HG03521 (cell line): ENCODE measurements around the gene ACSBG1.
"Not testable (repeated sequence)": the region's sequence is repeated elsewhere in the genome, so short reads cannot be mapped to it uniquely, and the experiment has no call there.

ENCODE experiments used
- ATAC-seq: cut with Tn5 transposase; IDR thresholded peaks from one replicate; pipeline ENCODE4 v1.9.1; 2021; ENCODE audit warnings: mild to moderate bottlenecking, moderate library complexity; ENCODE audit not compliant: unreplicated experiment

Gene ACSBG1

DNA sequence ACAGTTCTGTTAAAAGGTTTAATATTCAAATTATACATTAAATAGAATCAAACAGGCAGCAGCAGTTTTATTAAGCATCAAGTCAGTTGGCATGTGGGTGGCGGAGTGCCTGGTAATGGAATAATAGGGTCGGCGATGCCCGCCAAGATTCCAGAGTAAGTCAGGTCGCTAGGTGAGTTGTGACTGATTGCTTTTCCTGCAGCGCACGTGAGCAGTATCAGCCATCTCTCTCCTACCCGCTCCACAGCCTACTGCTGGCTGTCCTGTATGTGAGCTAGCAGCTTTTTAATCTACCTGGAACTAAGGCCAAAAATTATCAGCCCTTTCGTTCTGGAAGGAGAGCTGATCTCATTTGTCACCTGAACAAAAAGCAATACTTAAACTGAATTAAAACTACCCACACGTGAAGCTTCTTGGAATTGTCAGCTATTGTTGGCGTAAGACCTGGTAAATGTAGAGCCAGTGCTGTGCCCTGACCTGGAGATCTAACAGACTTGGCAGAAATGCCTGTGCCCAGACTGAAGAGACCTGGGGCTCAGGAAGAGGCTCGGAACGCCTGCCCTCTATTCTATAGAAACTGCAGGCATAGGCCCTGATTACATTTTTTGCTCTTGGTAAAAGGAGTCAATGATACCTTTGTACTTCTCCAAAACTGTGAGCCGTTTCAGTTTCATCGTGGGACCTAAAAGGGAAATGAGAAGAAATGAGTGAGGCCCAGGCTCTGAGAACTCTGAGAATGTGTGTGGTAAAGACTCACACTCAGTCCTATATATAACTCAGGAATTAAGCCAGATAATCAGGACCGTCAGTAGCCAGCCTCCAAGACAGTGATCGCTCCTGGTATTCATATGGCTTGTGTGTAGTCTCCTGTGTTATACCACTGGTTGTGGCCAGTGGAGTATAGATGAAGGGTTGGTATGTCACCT is 63.3 kb downstream of the ACSBG1 start:
- peak; percentile 52 for ATAC-seq

DNA sequence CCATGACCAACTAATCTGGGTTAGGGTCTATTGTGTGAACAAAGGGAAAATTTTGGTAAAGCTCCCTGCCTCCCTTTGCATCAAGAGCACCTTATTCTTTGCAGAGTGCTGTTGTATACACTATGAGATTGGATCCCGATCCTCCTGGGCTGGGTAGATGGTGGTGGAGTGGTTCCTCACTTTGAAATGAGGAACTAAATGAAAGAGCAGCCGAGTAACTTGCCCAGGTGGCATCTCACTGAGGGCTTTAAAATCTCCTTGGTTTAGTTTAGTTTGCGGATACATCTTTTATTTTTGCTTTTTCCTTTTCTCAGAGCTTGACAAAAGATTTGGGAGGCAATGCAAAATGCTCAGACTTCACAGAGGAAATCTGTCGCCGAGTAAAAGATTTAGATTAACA is 65.8 kb downstream of the ACSBG1 start:
- no peak for ATAC-seq

DNA sequence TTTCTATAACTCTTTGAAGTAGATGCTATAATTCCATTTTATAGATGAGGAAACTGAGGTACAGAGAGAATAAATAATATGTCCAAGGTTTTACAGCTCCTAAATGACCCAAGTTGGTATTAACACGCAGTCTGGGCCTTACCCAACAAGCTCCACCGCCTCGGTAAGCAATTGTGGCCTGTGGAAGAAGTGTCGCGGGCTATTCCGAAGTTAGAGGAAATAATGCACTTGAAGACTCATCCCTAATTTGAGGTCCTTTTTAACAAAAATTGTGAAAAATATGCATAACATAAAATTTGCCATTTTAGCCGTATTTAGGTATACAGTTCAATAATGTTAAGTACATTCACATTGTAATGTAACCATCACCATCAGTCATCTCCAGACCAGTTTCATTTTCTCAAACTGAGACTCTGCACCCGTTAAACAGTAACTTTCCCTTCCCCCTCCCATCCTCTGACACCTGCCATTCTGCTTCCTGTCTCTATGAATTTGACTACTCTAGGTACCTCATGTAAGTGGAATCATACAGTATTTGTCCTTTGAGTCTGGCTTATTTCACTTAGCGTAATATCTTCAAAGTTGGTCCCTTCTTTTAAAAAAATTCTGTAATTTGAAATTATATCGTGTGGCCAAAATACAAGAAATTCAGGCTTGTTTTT is 67.0 kb downstream of the ACSBG1 start:
- ATAC-seq, result peak; percentile 65

DNA sequence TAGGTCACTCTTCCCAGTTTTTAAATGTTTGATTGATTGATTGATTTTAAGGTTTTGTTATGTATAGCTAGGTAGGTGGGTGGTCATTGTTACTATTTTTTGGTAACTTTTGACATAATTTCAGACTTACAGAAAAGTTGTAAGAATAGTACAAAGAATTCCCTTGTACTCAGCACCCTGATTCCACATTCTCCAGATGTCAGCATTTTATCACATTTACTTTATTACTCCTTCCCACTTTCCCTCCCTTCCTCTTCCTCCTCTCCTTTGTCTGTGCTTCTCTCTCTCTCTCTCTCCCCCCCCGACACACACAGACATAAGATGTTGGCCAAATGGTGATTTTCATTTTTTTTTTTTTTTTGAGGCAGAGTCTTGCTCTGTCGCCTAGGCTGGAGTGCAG is 70.4 kb downstream of the ACSBG1 start:
- ATAC-seq, result no peak

DNA sequence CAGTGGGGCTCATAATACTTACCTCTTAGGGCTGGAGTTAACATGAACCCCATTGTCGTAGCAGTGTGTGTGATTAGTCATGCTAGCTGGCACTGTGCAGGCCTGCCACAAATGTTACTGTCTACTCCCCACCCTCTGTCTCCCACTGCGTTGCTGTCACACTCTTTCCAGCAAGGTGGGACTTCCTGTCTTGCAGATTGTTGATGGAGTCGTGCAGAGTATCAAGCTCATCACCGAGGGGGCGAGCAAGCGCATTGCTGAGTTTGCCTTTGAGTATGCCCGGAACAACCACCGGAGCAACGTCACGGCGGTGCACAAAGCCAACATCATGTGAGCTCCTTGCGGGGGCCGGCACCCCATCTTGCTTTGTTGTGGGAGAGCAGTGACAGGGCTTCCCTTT is 72.3 kb downstream of the ACSBG1 start:
- ATAC-seq, result no peak

DNA sequence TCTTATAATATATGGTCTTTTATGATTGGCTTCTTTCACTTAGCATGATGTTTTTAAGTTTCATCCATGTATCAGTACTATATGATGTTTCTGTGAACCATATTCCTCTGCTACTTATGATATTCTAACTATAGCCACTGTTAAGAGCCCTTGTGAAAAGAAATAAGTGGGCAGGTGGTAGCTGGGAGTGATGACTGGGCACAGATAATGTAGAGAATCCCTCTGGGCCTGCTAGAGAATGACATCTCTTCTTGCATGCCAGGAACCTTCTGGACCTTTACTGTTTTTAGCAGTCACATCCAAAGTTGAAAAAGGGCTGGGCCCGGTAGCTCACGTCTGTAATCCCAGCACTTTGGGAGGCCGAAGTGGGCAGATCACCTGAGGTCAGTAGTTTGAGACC is 75.0 kb downstream of the ACSBG1 start:
- no peak for ATAC-seq

DNA sequence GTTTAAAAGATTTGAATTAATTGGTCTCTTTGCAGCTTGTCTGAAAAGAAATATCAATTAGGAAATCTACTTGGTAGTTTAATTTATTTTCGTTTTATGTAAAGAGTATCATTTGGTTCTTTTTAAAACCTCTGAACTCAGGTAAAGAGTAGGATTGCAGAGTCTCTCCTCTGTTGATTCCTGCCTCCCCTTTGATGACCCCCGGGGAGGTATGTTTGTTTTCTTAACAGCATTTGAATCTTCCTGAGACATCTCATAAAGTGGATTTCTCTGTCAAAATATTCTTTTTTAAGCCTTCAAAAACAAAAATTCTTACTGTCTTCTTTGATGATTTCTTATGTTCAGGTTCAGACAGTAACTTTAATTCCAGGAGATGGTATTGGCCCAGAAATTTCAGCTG is 77.2 kb downstream of the ACSBG1 start:
- ATAC-seq, result no peak

DNA sequence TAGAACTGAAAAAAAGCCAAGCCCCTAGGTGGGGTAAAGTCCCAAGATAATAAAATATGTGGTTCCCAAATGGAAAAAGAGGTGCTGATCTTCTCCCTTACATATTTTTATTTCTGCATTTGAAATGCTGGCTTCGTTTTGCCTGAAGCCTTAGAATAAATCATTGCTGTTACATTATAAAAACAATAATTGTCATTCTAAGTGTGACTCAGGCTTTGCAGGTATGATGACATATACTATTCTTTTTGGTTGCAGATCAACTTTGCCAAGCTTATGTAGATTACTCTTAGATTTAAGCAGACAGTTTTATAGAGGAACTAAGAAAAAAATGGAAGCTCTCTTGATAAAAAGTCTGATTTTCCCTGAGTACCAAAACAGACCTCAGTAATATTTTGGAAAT is 77.7 kb downstream of the ACSBG1 start:
- ATAC-seq, result no peak

DNA sequence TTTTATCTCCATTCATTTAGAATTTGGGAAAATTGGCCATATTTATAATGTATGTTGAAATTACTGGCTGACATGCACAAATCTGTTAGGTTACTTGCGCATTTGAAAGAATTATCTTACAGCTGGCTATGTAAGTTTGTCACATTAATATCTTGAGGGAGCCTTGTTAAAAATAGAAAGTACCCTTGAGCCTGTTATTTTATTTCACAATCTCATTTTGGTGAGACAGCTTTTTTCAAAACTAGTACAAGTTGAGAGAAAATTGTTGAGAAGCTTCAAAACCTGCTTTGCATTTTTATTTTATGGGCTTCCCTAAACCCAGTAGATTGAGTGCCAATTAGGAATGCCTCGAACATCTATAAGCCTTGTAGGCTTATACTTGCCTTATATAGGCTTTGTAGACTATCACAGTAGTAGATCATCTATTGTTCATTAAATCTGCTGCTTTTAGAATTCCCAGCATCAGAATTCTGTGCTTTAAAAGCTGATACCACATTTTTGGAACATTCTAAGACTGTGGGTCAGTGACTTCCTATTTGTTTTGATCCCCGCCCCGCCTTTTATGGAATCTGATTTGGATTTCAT is 78.9 kb downstream of the ACSBG1 start:
- ATAC-seq, result no peak

DNA sequence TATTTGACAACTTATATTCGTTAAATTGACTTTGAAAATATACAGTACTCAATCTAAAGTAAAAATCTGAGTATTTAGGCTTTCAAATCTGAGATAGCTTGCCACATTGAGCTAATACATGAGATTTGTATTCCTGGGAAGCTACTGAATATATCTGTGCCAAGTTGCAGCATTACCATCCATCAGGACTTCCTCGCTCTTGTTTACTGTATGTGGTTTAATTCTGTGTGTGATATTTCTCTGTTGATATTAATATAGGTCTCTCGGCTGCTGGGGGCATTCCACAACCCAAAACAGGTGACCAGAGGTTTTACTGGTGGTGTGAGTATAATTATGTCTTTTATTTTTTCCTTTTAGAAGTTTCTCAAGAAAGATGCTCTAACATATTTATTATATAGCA is 79.4 kb downstream of the ACSBG1 start:
- no peak for ATAC-seq

DNA sequence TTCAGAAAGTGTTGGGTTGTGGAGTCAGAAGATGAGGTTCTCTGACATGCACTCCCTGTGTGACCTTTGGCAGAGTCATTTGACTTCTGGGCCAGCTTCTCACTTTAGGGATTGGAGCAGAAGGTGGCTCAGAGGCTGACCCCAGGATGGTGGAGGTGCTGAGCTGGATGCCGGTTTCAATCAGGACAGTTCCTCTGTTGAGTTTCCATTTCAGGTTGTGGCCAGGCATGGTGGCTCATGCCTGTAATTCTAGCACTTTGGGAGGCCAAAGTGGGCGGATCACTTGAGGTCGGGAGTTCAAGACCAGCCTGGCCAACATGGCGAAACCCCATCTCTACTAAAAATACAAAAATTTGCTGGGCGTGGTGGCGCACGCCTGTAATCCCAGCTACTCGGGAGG is 83.3 kb downstream of the ACSBG1 start:
- ATAC-seq, result not testable (repeated sequence)

DNA sequence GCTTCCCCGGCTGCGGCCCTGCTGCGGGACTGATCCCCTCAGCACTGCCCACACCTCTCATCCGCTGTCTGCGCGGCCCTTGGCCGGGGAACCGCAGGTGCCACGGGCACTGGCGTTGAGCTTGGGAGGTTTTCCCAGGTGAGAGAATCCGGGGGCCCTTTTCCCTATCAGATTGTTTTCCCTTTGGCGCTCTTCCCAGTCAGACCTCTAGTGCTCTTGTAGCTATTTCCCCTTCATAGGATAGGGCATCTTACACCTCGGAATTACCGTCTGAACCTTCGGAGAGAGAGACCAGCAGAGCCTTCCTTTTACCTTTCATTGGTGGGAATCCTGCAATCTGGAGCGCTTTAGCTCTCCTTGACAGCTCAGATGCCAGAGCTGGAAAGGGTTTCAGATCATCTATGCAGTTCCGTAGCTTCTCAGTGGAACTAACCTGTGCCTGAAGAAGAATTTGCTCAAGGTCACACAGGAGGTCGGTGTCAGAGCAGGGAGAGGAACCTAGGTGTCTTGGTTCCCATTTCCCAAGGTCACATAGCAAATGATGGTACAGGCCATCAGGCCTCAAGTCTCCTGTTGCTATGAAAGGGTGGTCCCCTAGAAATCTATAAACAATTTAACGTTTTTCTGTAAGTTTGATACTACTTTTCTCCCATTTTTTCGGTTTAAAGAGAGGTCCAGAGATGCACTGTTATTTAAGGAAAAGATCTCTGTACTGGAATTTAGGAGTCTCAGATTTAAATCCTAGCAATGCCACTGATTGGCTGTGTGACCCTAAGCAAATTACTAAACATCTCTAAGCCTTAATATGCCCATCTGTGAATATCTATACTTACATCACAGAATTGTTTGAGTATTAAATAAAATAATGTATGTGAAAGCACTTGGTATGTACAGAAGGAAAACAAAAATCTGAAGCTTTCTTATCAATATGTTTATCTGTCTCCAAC is 84.3 kb downstream of the ACSBG1 start:
- no peak for ATAC-seq

DNA sequence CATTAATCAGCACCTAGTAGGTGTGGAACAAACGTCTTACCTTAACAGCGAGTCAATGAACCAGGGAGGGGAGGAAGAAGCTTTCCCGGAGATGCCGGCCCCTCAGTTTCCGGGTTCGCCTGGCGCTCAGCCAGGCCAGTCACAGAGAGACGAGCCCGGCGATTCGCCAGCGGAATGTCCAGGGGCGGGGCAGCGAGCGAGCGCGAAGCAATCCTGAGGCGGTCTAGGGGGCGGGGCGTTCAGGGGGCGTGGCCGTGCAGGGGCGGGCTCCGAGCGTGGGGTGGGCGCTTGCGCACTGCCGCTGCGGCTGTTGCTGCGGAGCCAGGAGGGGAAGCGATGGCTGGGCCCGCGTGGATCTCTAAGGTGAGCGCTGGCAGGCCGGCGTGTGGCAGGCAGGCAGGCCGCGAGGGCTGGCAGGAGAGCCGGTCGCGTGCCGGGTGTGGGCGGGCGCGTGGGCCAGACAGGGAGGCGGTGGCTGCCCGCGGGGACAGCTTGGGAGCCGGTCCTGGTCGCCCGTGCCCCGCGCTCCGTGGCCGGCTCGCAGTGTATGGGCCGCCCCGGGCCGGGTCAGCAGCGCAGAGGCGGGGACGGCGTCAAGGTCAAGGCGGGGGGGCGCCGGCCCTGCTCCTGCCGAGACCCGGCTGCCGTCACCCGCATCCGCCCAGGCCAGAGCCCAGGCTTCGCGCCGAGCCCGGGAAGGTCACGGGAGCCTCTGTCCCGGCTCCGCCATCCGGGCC is 85.1 kb downstream of the ACSBG1 start, which contains the start of gene IDH3A:
Gene IDH3A (plus strand): TSS at position 295 of the 737 bp plus-strand sequence. CDS start 42 bp downstream, at position 337.
- ATAC-seq, result peak; percentile 77

DNA sequence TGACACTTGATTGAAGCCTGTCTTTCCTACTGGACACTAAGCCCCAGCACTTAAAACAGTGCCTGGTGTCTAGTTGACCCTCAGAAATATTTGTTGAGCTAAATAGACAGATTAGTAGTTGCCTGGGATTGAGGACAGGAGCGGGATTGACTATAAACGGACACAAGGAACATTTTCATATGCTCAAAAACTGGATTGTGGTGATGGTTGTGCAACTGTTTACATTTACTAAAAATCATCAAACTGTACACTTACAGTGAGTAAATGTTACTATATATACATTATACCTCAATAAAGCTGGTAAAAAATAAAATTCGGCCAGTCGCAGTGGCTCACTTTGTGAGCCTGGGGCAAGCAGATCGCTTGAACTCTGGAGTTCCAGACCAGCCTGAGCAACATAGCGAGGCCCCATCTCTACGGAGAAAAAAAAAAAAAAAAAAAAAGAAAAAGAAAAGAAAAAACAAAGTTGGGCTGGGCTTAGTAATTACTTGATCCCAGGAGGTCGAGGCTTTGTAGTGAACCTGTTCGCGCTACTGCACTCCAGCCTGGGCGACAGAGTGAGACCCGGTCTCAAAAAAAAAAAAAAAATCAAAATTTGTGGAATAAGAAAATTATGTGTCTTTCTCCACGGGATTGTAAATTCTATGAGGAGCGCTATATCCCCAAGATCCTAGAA is 85.8 kb downstream of the ACSBG1 start:
- no peak for ATAC-seq

DNA sequence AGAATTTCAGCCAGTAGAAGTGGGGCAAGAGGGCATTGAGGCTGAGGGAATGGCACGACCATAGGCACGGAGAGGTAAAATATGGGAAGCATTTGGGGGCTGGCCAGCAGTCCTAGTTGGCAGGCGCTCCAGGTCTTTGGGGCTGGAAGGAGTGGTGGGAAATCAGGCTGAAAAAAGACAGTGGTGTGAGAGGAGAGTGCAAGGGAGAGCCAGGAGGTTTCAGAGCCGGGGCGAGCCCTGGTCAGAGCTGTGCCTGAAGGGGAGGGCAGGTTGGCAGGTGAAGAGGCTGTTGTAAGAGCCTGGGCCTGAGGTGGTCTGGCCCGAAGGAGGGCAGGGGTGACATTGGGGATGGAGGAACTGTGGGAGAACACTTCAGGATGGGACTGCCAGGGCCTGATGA is 86.8 kb downstream of the ACSBG1 start:
- ATAC-seq, result no peak

DNA sequence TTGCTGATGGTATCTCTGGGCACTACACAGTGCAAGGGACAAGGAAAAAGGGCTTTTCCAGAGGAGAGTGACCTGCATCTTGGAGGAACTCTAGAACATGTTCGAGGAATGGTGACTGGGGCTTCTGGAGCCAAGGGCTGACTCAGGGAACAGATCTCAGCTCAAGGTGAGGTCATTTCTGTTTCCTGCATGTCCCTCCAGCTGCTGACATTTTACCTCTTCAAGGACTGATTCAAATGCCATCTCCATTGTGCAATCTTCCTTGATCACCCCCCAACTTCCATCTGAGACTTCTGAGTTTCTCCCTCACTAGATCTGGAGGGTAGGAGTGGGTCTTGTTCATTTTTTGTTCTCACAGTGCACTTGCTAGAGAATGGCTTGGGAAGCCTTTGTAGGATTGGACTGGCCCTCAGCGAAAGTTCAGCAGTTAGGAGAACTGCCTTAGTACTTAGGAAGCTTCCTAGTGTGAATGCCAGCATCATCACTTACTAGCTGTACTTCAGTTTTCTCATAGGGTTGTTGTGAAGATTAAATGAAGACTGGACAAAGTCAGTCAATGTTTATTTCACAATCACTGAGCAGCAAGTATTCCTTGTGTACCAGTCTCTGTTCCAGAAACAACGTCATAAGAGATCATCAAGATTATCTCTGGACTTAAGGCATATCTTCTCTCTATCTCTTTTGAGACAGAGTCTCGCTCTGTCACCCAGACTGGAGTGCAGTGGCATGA is 87.8 kb downstream of the ACSBG1 start:
- ATAC-seq, result no peak

DNA sequence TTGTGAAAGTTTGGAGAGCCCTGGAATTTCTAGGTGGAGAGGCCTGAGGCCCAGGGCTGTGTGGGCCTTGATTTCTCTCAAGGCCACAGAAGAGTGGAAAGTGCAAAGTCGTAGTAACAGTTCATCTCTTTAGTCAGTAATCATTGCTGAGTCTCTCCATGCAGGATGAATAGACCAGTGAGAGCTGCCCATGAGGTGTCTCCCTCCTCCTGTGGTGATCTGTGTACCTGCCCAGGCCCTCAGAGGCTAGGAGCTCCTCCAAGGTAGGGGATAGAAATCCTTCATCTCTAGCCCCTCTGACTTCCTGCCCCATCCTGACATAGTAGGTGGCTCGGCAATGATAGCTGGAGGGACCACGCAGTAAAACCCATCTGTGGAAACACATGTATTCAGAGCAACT is 92.0 kb downstream of the ACSBG1 start:
- no peak for ATAC-seq

DNA sequence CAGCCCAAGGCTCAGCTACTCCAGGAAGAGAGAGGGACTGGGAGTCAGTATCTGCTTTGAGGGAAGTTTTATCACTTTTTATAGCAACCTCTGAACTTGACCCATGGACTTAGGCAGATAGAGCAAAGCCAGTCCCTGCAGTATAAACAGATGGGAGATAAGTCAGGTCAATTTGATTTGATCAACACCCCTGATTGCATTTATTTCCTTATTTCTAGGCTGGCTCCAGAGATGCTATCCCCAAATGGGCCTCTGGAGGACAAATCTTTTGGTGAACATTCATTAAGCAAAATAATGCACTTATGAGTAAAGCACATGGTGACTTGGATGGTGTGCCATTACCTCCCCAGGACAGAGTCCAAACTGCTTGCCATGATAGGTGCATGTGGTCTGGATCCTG is 94.1 kb downstream of the ACSBG1 start:
- ATAC-seq, result no peak

DNA sequence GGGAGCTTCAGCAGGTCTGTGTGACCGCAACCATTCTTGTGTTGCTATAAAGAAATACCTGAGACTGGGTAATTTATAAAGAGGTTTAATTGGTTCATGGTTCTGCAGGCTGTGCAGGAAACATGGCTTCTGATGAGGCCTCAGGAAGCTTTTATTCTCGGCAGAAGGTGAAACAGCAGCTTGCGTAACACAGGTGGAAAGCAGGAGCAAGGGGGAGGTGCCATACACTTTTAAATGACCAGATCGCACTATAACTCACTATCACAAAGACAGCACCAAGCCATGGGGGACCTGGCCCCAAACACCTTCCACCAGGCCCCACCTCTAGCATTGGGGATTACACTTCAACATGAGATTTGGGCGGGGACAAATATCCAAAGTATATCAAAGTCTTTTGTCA is 94.8 kb downstream of the ACSBG1 start:
- no peak for ATAC-seq
